OCI-LY7 (cell line): ENCODE results near the gene ZNF138. TPM values are rescaled to one million over a fixed set of nuclear protein-coding genes. Genes with fewer than 3 reads are reported as not detected.

Source experiments
- BruUV-seq: library from RNA; stranded (reverse); fragments of 400-500 nt; replicated peaks from 2 replicates; lab custom pipeline; 2021; lab: Mats Ljungman, UMichigan
- CTCF ChIA-PET: fragments of 300-600 bp; sonication (Branson Sonifier 250); formaldehyde crosslinking; loops from one replicate; lab custom pipeline; 2022; ENCODE audit warnings: antibody characterized with exemption; ENCODE audit not compliant: unreplicated experiment; lab: Charles Lee
- POLR2A ChIA-PET: fragments of 300-600 bp; sonication (Branson Sonifier 250); formaldehyde crosslinking; loops from one replicate; lab custom pipeline; 2022; ENCODE audit warnings: antibody characterized with exemption; lab: Charles Lee
- DNase-seq: peaks from one replicate; pipeline ENCODE4 v3.0.0-alpha.2; 2015; ENCODE audit warnings: low spot score
- H2AFZ ChIP-seq: fragments of 200-600 bp; sonication (generic), shearing (Covaris generic); 2 replicates; pipeline ENCODE4 v1.6.1; 2014; ENCODE audit warnings: mild to moderate bottlenecking, antibody characterized with exemption, low read length, moderate library complexity
- H3K27ac ChIP-seq: fragments of 200-600 bp; sonication (generic); 2 replicates; pipeline ENCODE4 v1.5.1; 2014; ENCODE audit warnings: mixed run types, low read depth, mild to moderate bottlenecking, moderate library complexity, low read length, inconsistent platforms; ENCODE audit not compliant: poor library complexity, severe bottlenecking
- H3K36me3 ChIP-seq: fragments of 200-600 bp; sonication (generic); 2 replicates; pipeline ENCODE4 v1.6.1; 2014; ENCODE audit warnings: mild to moderate bottlenecking, antibody characterized with exemption, low read length, moderate library complexity, mixed read lengths; ENCODE audit not compliant: insufficient read depth
- H3K4me1 ChIP-seq: fragments of 200-600 bp; sonication (generic); 2 replicates; pipeline ENCODE4 v1.5.1; 2014; ENCODE audit warnings: mild to moderate bottlenecking, low read length; ENCODE audit not compliant: insufficient read depth, poor library complexity, severe bottlenecking
- H3K4me2 ChIP-seq: fragments of 200-600 bp; sonication (generic); 2 replicates; pipeline ENCODE4 v1.6.1; 2014; ENCODE audit warnings: mild to moderate bottlenecking, low read length
- H3K4me3 ChIP-seq: fragments of 200-600 bp; sonication (generic); 2 replicates; pipeline ENCODE4 v1.5.1; 2014; ENCODE audit warnings: mild to moderate bottlenecking, low read depth, low read length; ENCODE audit not compliant: poor library complexity, severe bottlenecking
- H3K79me2 ChIP-seq: fragments of 200-600 bp; sonication (generic); 2 replicates; pipeline ENCODE4 v1.6.1; 2016; ENCODE audit warnings: low read depth, mild to moderate bottlenecking, low read length, moderate library complexity, mixed read lengths; ENCODE audit not compliant: insufficient read depth
- H3K9me2 ChIP-seq: fragments of 200-600 bp; sonication (generic); 2 replicates; pipeline ENCODE4 v1.6.1; 2016; ENCODE audit warnings: mild to moderate bottlenecking, low read length, mixed read lengths; ENCODE audit not compliant: insufficient read depth
- H3K9me3 ChIP-seq: fragments of 200-600 bp; sonication (generic); 2 replicates; pipeline ENCODE4 v1.6.1; 2014; ENCODE audit warnings: mild to moderate bottlenecking, mixed run types, low read length, mixed read lengths
- H4K20me1 ChIP-seq: fragments of 200-600 bp; sonication (generic); 2 replicates; pipeline ENCODE4 v1.6.1; 2014; ENCODE audit warnings: mild to moderate bottlenecking, antibody characterized with exemption, low read length, moderate library complexity, mixed read lengths; ENCODE audit not compliant: insufficient read depth
- CTCF ChIP-seq: fragments of 200-600 bp; sonication (generic); conservative IDR thresholded peaks from 2 replicates; pipeline ENCODE4 v1.5.1; 2014; ENCODE audit warnings: mild to moderate bottlenecking, antibody characterized with exemption, low read length, moderate library complexity, mixed read lengths
- EZH2phosphoT487 ChIP-seq: fragments of 200-600 bp; sonication (generic); IDR thresholded peaks from 2 replicates; pipeline ENCODE4 v1.6.1; 2018; ENCODE audit warnings: low read depth, borderline replicate concordance, mild to moderate bottlenecking, mixed run types, antibody characterized with exemption, low read length, moderate library complexity, mixed read lengths
- intact Hi-C: fragments of 100-400 bp; cut with micrococcal nuclease; formaldehyde crosslinking; loops from one replicate; pipeline ENCODE4 v1.10.0; 2022; ENCODE audit not compliant: unreplicated experiment
- total RNA-seq, 2 experiments: library from RNA; depleted of rRNA in 1 of 2; stranded (reverse); fragments of >200 nt in 1 of 2; shearing (Covaris generic) in 1 of 2; gene quantifications; 2 replicates each; pipeline ENCODE4 v1.2.3, GENCODE V29; 2014 to 2022

Gene ZNF138
- total RNA-seq, 2 experiments from 2014 or later: 23.5 to 25.6 TPM

GRCh38 chr7:64871761-64872160 is 77.5 kb downstream of the ZNF138 start:
- Histone ChIP-seq H3K4me2 (no peak overlapping the region), H3K9me3 (no peaks in the 10 kb centered on the region), H3K36me3 (no peaks in the 10 kb centered on the region), H3K4me1 (no peaks in the 10 kb centered on the region), H3K27ac (no peak overlapping the region), H4K20me1 (no peaks in the 10 kb centered on the region), H3K79me2 (no peaks in the 10 kb centered on the region), H2AFZ (no peak overlapping the region), H3K4me3 (no peak overlapping the region), H3K9me2 (no peaks in the 10 kb centered on the region)
- intact Hi-C loops: no loop called here
- BruUV-seq: no TSS peak
- ChIA-PET POLR2A (no interaction called here), CTCF (no interaction called here)
- no peak for DNase-seq
- TF ChIP-seq EZH2phosphoT487: no peak
- no peak for TF ChIP-seq CTCF

DNA sequence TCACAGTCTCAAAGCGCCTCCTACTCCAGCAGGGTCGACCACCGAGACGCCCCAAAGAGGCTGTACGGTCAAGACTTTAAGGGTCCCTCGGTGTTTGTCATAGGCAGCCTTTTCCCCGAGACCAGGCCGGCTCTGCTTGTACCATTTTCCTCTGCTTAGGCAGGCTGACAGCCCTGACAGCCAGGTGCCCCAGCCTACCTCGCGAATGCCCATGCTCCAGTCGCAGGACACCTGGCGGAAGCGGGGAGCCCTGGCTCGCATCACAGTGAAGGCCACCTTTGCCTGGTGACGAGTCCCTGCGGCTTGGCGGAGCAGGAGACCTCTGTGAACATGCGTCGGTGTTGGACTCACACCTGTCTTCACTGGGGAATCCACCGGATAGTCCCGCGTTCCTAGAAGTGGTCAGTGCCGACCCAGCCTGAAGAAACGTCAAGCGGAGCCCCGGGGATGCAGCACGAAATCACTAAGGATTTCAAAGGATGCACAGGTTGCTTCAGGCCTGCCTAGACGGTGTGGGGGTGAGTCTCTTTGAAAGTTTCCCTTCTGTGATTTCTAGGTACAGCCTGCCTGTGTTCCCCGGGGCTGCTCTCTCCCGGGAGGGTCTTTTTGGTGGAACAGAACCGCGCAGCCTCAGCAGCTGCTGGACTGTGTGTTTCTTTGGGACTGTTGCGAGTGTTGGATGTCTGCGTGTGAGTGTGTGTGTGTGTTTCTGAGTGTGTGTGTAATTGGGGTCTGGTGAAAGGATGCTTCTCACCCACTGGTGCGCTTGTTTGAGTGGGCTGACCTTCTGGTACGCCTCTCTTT is 78.3 kb downstream of the ZNF138 start:
- Histone ChIP-seq H3K9me3 (no peaks in the 10 kb centered on the region), H3K79me2 (no peaks in the 10 kb centered on the region), H3K4me3 (no peak overlapping the region), H3K9me2 (no peaks in the 10 kb centered on the region), H3K27ac (no peak overlapping the region), H3K4me2 (no peak overlapping the region), H3K36me3 (no peaks in the 10 kb centered on the region), H2AFZ (no peak overlapping the region), H3K4me1 (no peaks in the 10 kb centered on the region), H4K20me1 (no peaks in the 10 kb centered on the region)
- BruUV-seq: no TSS peak
- no peak for TF ChIP-seq EZH2phosphoT487
- TF ChIP-seq CTCF: no peak
- intact Hi-C loops: no loop called here
- ChIA-PET POLR2A (no interaction called here), CTCF (no interaction called here)
- DNase-seq: no peak

GRCh38 chr7:64873155-64873500 is 78.9 kb downstream of the ZNF138 start:
- H3K36me3 ChIP-seq: no peaks in the 10 kb centered on the region
- H3K4me1 ChIP-seq: no peaks in the 10 kb centered on the region
- intact Hi-C loops: no loop called here
- H3K4me2 ChIP-seq: no peak overlapping the region
- H3K4me3 ChIP-seq: no peak overlapping the region
- no peaks in the 10 kb centered on the region for H3K9me3 ChIP-seq
- DNase-seq: no peak
- H3K9me2 ChIP-seq: no peaks in the 10 kb centered on the region
- H4K20me1 ChIP-seq: no peaks in the 10 kb centered on the region
- CTCF ChIA-PET: no interaction called here
- POLR2A ChIA-PET: no interaction called here
- no peaks in the 10 kb centered on the region for H3K79me2 ChIP-seq
- no TSS peak for BruUV-seq
- TF ChIP-seq EZH2phosphoT487: no peak
- TF ChIP-seq CTCF: no peak
- H2AFZ ChIP-seq: no peak overlapping the region
- H3K27ac ChIP-seq: no peak overlapping the region
